ENCODE data around the gene LRRC3B. TPM values are rescaled to one million over a fixed set of nuclear protein-coding genes. Genes with fewer than 3 reads are reported as not detected.
"Not testable (repeated sequence)": the region's sequence is repeated elsewhere in the genome, so short reads cannot be mapped to it uniquely, and the experiment has no call there.

The LRRC3B gene, protein sequence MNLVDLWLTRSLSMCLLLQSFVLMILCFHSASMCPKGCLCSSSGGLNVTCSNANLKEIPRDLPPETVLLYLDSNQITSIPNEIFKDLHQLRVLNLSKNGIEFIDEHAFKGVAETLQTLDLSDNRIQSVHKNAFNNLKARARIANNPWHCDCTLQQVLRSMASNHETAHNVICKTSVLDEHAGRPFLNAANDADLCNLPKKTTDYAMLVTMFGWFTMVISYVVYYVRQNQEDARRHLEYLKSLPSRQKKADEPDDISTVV
- total RNA-seq, result not detected in 2 replicates
- polyA plus RNA-seq (2012), result 0.14 TPM

DNA sequence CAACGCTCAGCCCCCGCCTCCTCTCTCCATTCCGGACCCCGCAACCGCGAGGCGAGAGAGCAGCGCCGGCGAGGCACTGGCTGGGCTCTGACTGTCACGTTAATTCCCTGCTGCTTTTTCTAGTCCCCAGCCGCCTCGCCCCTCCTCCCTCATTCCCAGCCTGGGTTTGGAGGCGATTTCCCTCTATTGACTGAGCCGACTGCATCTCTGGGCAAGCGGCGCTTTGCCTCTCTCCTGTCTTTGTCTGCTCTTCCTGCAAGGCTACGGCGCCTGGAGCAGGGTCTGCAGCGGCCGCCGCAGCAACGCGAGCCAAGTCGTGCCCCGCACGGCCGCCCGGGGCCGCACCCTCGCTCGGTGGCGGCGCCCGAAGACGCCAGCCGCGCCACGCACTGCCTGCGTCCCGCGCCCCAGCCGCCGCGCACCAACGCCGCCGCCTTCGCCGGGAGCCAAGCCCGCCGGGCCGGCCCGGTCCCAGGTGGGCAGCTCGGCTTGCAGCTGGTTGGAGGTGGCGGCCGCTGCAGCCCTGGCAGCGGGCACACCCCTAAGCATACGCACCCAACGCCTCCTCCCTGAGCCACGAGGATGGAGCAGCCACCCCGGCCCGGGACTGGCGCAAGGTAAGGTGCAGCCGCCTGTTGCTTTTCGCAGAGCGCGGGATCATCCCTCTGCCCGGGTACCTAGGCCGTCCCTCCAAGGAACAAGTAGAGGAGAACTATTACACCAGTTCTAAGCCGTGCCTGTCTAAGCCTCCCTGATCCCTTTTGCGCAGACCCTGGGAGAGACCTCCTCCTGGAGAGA lies at the start of gene LRRC3B:
LRRC3B (plus strand) TSS at position 152 of the 798 bp plus-strand sequence. CDS start 86,901 bp downstream, outside the sequence.
- no peak for DNase-seq (ENCODE audit: low read depth)

DNA sequence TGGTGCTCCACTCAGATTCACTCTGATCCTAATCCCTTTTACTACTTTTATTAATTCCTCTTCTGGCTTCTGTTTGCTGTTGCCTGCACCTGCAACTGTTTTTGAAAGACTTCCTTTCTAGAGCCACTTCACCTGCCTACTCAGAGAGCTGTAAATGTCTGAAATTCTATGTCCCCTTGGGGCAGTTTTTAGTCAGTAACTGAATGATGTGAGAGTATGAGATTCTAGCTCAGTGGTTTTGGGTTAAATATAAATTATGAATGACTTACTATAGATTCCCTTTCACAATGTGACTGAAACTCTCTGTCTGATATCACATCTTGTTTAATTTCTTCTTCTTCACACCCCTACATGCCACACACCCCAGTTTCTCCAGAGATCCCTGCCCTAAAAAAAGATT lies 47.8 kb upstream of the LRRC3B start:
- DNase-seq (ENCODE audit: low read depth), result no peak

DNA sequence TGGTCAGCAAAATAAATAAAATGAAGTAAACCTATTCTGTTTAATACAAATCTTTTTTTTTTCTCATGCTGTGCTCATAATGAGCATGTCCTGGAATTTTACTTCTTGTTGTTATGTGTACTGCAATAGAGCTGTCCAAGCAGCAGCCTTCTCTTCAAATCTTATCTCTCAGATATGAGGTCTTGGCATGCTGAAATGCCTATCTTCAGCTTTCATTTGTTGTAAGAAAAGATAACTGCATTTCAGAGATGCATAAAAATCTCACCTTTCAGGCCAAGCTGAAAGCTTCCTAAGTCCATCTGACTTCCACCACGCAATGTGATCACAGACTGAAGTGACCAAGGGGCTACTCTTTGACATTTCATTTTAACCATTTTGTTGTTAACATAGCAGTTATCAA lies 43.5 kb upstream of the LRRC3B start:
- DNase-seq (ENCODE audit: low read depth), result no peak

DNA sequence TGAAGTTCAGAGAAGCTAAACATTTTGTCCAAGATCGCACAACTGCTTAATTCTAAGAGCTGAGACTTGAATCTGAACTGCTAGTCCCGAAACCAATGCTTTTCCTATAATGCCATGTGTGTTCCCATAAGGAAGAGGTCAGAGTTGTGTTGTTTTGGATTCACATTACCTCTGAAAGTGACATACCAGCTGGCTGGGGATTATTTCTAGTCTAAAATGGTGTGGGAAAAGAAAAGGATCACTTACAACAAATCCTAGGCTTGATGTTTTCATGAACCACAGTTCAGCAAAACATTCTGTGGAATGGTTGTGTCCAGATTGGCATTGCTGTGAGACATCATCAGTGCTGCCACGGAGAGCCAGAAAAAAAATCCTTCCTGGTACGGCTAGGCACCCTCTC lies 35.0 kb upstream of the LRRC3B start:
- DNase-seq (ENCODE audit: low read depth), result no peak

DNA sequence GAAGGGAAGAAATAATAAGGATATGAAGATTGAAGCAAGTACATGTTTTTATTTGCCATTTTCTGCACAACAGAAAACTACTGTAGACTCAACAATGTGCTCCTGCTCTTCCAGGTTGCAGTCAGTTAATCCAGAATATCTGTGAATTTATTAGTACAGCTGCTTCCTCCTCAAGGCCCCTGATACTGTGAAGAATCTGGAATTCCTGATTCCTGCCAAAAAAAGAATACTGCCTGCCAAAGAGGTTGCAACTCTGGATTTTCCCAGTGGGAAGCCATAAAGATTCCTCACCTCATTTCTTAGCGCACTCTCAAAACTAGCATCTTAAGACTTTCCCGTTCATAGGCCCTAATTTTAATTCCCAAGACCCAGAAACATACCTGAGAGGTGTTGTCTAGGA lies 33.6 kb upstream of the LRRC3B start:
- no peak for DNase-seq (ENCODE audit: low read depth)

DNA sequence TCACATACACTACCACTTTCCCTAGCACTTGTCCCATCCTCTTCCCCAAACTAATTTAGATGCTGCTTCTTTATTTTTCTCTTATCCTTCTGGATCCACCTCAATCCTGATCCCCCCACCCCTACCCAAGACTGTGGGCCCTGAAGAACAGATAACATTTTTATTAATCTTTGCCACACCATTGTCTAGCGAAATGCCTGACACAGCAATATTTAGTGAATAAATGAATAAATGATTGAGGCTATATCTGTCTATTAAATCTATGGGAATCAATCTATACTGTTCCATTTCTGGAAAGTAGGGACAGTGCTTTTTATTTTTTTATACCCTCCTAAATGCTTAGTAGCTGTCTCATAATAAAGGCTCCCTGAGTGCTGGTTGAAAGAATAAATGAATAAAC lies 32.9 kb upstream of the LRRC3B start:
- DNase-seq (ENCODE audit: low read depth), result no peak

DNA sequence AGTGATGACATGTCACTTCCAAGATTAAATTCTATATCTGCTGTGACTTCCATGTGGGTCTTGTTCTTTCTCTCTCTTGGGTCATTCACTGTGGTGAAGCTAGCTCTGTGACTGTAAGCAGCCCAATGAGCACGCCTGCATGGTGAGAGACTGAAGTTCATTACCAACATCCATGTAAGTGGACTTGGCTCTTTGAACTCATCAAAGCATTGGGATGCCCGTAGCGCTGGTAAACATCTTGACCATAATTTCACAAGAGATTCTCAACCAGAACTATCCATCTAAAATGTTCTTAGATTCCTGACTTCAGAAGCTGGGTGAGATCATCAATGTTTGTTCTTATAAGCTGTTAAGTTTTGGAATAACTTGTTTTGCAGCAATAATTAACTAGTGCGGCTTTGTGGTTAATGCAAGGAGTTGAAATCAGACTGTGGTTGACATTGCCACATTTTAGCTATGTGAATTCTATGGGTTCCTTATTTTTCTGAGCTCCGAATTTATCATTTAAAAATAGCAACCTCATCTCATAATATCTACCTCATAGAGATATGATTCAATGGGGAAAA lies 31.6 kb upstream of the LRRC3B start:
- DNase-seq (ENCODE audit: low read depth), result no peak

DNA sequence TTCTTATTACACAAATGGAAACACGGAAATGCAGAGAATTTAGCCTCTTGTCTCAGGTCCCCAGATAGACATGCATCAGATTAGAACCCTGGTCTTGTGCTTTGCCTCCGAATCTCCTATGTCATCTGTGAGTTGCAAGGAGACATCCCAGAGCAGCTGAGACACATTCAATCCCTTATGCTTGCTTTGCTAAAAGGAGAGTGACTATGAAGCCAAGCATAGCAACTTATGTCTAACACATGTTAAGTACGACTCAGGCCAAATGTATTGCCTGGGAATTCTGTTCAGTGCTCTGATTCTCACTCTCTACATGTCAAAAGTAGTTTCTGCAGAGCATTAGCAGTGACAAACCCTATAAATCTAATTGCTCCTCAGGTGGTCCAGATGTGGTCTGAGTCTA lies 30.6 kb upstream of the LRRC3B start:
- DNase-seq (ENCODE audit: low read depth), result no peak

DNA sequence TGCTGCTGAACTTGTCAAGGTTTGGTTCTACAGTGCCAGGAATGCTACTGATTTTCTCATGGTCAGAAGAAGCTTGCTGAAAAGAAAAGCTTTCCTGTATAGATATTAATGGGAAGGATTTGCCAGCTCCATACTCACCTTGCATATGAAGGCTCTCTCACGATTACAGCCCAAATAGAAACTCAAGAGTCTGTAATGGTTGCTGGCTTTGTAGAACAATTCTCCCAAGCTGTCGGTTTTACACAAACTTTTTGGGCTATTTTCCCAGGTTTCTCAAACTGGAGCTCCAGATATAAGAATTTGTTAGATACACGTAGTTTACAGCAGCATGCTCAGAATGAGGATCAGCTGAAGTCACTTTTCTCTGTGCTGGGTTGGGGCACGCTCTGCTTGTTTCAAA lies 30.1 kb upstream of the LRRC3B start:
- no peak for DNase-seq (ENCODE audit: low read depth)

DNA sequence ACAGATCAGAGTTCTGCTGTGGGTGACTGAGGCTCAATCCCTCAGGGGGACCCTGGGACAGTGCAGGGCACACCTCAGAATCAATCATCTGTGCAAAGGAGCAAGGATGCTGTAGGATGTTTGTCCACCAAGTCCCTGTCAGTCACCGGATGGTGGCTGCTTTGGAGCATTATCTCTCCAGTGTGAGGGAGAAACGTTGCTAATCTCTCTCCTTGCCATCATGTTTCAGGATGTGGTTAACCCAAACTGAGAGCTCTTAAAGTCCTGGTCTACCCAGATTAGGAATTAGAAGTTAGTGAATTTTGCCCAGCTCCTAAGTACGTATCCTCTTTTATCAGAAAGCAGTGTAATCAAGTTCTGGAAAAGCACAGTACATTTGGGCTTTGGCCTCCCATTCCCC lies 26.2 kb upstream of the LRRC3B start:
- no peak for DNase-seq (ENCODE audit: low read depth)

DNA sequence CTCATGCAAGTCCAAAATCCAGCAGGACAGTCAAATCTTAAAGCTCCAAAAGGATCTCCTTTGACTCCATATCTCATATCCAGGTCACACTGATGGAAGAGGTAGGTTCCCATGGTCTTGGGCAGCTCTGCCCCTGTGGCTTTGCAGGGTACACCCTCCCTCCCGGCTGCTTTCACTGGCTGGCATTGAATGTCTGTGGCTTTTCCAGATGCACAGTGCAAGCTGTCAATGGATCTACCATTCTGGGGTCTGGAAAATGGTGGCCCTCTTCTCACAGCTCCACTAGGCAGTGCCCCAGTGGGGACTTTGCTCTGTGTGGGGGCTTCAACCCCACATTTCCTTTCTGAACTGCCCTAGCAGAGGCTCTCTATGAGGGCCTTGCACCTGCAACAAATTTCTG lies 19.3 kb upstream of the LRRC3B start:
- DNase-seq (ENCODE audit: low read depth), result not testable (repeated sequence)

DNA sequence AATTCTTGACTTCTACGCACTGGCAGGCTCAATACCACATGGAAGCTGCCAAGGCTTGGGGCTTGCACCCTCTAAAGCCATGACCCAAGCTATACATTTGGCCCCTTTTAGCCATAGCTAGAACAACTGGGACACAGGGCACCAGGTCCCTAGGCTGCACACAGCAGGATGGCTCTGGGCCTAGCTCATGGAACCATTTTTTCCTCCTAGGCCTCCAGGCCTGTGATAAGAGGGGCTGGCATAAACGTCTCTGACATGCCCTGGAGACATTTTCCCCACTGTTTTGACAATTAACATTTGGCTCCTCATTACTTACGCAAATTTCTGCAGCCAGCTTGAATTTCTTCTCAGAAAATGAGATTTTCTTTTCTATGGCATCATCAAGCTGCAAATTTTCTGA lies 18.8 kb upstream of the LRRC3B start:
- not testable (repeated sequence) for DNase-seq (ENCODE audit: low read depth)

DNA sequence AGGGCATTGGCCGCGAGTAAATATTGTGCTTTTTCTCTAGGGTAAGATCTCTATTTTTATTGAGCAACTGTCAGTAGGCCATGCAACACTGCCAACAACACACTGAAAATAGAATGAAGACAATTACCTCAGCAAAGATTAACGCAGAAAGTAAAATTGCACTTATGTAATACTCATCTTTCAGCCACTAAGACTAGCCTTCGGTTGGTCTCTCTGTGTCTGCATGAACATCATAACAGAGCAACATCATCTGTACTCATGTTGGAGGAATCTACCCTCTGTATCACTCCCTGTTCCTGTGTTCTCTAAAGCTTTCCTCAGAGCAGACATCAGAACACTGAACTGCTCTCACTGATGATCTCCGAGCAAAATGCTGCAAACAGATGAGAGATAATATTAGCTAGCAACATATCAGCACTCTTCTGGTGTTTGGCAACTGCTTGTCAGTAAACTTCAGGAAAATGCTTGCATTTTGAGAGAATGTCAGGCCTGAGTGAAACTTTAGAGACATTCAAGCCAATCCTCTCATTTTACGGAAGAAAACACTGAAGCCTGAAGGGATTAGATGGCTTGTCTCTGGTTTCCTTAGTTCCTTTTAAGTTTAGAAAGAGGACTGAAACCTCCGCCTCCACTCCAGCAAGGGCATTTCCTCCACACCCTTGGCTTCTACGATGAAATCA lies 8.4 kb upstream of the LRRC3B start:
- no peak for DNase-seq (ENCODE audit: low read depth)

DNA sequence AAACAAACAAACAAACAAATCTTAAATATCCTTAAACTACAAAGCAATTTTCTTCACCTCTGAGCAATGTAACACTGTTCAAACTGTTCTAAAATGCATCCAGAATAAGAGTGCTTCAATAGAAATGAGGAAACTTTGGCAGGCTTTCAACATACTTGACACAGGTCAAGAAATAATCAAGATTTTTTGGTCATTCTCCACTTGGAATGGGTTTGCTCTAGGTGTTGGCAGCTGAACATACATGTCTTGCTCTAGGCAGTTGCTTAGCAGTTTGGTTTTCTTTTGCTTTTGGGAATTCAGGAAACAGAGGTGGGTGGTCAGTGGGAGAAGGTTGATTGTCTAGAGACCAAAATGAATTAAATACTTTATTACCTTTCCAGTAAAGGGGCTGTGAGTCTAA lies 1.4 kb upstream of the LRRC3B start:
- DNase-seq (ENCODE audit: low read depth), result no peak

DNA sequence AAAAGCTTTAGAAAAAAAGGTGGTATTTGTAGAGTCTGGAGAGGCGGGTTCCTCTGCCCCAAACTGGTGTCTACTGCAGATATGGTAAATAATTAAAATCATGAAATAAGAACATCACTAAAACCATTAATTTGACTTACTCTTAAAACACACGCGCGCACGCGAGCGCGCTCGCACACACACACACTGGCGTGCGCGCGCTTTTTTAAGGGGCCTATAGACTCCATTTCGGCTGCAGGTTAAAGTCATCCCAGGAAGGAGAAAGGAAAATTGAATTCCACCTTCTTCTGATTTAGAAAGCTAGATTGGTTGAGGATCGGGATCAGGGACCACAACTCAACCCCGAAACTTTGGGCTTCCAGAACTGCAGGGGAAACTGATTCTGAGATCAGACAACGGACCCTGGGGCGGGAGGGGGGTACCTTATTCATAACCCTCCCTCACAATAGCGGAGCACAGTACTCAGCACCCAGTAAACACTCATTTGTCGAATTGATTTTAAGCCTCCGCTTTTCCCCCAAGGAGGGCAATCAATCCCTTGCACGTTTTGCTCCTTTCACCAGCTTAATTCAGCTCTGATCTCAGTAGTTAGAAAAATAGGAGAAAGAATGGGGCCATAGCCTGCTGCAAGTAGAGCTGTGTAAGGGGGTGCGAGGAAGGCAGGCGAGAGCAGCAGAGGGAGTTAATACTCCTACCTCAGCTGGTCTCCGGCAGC lies 509 bp upstream of the LRRC3B start:
- DNase-seq (ENCODE audit: low read depth), result no peak

DNA sequence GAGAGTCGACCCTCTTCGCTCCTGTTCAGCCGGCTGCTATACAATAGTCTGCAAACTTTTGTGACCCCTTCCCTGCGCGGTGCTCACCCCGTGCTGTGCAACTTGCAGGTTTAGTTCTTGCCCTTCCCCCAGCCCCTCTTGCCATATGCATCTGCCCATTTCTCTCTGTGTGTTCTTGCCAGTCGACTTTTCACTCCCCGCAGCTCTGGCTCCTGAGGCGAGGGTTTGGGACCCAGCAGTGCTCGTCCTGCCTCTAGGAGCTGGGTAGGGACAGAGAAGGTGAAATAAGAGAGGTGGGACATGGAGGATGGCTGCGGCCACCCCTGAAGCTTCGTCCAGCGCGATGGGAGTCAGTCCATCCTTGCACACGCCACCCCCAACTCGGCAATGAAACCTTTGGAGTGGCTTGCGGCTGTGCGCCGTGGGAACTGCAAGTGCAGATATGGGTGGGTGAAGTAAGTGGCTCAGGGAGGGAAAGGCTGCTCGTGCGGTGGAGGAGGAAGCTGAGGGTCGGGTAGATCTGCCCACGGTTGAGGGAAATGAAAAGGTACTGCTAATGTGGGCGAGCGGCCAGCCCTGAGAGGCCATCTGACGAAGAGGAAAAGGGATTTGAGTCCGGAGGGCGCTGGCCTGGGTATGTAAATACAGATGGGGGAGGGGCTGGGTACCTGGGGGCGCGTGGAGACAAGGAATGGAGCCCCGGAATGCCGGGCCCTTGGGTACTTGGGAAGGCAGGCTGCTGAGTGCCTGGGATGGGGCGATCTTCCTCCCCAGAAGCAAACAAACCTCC lies 1.0 kb downstream of the LRRC3B start:
- no peak for DNase-seq (ENCODE audit: low read depth)

DNA sequence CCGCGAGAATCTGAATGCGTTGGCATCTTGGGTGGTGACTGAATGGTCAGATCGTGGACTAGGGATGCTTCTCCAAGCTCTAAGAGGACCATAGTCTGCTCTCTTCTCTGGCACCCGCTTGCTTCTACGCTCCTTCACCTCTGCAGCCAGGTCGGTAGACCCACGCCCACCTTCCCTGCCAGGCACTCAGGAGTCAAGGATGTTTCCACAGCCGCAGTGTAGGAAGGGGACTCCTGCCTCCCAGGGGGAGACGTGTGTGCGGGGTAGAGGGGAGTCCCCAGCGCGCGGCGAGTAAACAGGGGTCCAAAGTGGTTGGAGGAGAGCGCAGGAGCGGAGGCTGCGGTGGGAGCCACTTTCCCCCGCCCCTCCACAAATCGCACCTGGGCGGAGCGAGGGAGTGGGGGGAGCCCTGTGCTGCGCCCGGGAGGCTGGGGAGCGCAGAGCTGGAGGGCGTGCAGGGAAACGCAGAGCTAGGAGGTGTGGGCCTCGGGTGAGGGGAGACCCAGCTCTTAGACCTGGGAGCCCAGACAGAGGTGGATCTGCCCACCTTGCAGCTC lies 1.7 kb downstream of the LRRC3B start:
- no peak for DNase-seq (ENCODE audit: low read depth)

DNA sequence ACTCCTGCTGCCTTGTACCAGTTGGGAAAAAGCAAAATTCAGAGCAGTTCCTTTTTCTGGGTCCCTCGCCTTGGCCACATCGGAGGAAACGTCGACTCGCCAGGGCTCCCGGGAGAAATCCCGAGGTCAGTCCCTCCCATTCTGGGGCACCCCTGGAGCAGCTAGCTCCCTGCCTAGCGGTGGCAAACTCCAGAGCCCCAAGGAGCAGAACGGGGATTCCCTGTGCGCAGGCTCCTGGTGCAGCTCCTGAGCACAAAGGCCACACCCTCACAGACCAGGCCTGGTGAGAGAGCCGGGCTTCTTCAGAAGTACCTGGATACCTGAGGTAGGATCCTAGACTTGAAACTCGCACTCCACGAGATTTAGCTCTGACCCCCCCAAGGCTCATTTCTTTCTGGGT lies 2.6 kb downstream of the LRRC3B start:
- no peak for DNase-seq (ENCODE audit: low read depth)

DNA sequence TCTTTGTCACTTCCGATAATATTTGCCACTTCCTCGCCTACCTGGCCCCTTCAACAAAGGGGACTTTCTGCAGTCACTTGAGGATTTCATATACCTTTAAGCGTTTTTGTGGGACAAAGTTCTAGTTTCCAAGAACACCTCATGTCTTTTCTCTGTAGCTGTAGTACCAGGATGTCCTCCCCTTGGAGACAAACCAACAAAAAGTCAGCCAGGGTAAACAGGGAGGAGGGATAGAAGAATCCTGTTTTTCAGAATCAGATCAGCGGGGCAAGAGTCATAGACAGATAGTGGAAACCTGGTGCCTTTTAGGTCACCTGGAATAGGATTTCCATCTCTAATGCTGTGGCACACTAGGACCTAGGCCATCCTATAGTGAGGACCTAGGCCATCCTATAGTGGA lies 4.5 kb downstream of the LRRC3B start:
- no peak for DNase-seq (ENCODE audit: low read depth)

DNA sequence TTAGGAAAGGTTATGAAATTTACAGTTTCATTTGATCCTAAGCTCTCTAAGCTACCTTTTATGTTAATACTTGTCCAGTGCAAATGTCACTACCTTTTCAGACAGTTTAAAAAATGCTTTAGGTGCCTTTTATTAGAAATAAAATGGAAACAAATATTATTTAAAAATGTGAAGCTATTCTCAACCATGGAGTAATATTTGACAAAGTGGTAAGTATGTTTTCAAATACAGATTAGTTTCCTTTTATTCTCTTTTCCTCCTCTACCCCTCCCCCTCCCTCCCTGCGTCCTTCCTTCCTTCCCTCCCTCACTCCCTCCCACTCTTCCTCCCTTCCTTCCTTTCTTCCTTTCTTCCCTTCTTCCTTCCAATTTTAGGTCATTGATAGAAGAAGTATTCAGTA lies 6.3 kb downstream of the LRRC3B start:
- DNase-seq (ENCODE audit: low read depth), result no peak
